Suprapubic skin (tissue), 3 donors: Measurements from ENCODE around the gene CASP4.

ENCODE experiments used
- EP300 ChIP-seq: sonication (generic); formaldehyde crosslinking; IDR thresholded peaks from one replicate; pipeline ENCODE4 v1.6.1; 2017; ENCODE audit warnings: antibody characterized with exemption
- TF ChIP-seq, protein P1 (sequence below), 2 donors: fragments of 200-600 bp in 1 of 2; fragments of 450-650 bp in 1 of 2; sonication (generic) in 1 of 2; IDR thresholded peaks; one replicate each; pipeline ENCODE4 v1.5.1; 2016 to 2019; ENCODE audit warnings: antibody characterized with exemption in 2 of 2, mild to moderate bottlenecking in 1 of 2, moderate library complexity in 1 of 2

DNA sequence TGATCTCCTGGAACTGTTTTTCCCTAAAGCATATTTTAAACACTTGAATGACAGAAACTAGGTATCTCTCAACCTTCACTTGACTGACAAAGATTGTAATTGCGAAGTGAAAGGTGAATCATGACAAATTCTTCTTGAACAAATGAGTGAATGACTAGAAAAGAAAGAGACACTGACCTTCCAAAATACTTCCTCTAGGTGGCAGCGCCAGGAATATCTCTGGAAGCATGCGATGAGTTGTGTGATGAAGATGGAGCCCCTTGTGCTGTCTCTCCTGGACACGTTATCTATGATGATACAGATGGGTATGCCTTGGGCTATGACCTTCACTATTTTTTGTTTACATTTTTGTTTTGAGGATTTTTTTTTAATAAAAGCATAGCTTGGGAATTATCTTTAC lies 63.1 kb downstream of the CASP4 start:
- TF ChIP-seq, protein P1, sequence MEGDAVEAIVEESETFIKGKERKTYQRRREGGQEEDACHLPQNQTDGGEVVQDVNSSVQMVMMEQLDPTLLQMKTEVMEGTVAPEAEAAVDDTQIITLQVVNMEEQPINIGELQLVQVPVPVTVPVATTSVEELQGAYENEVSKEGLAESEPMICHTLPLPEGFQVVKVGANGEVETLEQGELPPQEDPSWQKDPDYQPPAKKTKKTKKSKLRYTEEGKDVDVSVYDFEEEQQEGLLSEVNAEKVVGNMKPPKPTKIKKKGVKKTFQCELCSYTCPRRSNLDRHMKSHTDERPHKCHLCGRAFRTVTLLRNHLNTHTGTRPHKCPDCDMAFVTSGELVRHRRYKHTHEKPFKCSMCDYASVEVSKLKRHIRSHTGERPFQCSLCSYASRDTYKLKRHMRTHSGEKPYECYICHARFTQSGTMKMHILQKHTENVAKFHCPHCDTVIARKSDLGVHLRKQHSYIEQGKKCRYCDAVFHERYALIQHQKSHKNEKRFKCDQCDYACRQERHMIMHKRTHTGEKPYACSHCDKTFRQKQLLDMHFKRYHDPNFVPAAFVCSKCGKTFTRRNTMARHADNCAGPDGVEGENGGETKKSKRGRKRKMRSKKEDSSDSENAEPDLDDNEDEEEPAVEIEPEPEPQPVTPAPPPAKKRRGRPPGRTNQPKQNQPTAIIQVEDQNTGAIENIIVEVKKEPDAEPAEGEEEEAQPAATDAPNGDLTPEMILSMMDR (IDR thresholded peaks at IDR 0.05), result no peak
- TF ChIP-seq EP300, result no peak
